ENCODE results near the gene METTL22. TPM values are rescaled to one million over a fixed set of nuclear protein-coding genes. Genes with fewer than 3 reads are reported as not detected.

METTL22 gene
- polyA plus RNA-seq, 1 of the 3 experiments (the other 2 are of a cell fraction), result 38.3 TPM

- Histone ChIP-seq H3K79me2 (ENCODE audit: insufficient read depth) (no peaks in the 10 kb centered on the region), H3K27me3 (ENCODE audit: insufficient read depth) (no peaks in the 10 kb centered on the region), H3K36me3 (replicated peaks in 1 of 2; ENCODE audit: control insufficient read depth in 1 of 2, insufficient read depth in 2 of 2, low read length in 1 of 2) (no peaks in the 10 kb centered on the region), H3K4me2 (no peak overlapping the region), H3K9me2 (no peaks in the 10 kb centered on the region), H3K9ac (no peak overlapping the region), H4K20me1 (ENCODE audit: insufficient read depth) (no peaks in the 10 kb centered on the region), H2AFZ (ENCODE audit: low read depth) (no peak overlapping the region), H3K27ac (ENCODE audit: low read depth in 2 of 2, low read length in 1 of 2) (no peak overlapping the region), H3F3A (replicated peaks; ENCODE audit: insufficient read depth) (no peaks in the 10 kb centered on the region), H3K9me3 (no peaks in the 10 kb centered on the region), H3K4me1 (ENCODE audit: control insufficient read depth in 1 of 2, insufficient read depth in 2 of 2, low read depth in 1 of 2, low read length in 1 of 2) (no peaks in the 10 kb centered on the region; a peak in 1 of 4 replicates), H3K4me3 (ENCODE audit: low read depth in 2 of 2, low read length in 1 of 2) (no peak overlapping the region)
- ChIA-PET POLR2A (interaction anchor here (0.6 to 1.8 kb wide), 3 partner anchors 10 to 217 kb away, joined by 3 to 7 read pairs (median 3); no protein-coding TSS in a partner anchor), CTCF (interaction anchor here (0.8 to 15.9 kb wide), 7 partner anchors 9 to 219 kb away, joined by 3 to 175 read pairs (median 4); partner anchors contain the start of genes ABAT and LITAFD)
- no peak for DNase-seq
- TF ChIP-seq NFIC (IDR thresholded peaks at IDR 0.05; ENCODE audit: borderline replicate concordance), result no peak
- TF ChIP-seq ZBTB33 (IDR thresholded peaks at IDR 0.05; ENCODE audit: borderline replicate concordance, low read depth), result no peak
- TF ChIP-seq YY1 (IDR thresholded peaks at IDR 0.05; ENCODE audit: low read depth), result no peak
- no peak for TF ChIP-seq USF2 (IDR thresholded peaks at IDR 0.05; ENCODE audit: borderline replicate concordance, low read depth, low read length)
- TF ChIP-seq RCOR1 (IDR thresholded peaks at IDR 0.05; ENCODE audit: low read length), result no peak
- TF ChIP-seq TCF12 (IDR thresholded peaks at IDR 0.05), result no peak
- no peak for TF ChIP-seq NRF1 (IDR thresholded peaks at IDR 0.05; ENCODE audit: low read depth, low read length)
- no peak for TF ChIP-seq SIN3A (IDR thresholded peaks at IDR 0.05; ENCODE audit: borderline replicate concordance, low read depth, low read length)
- WGBS (ENCODE audit: low lambda C conversion rate), result 64% methylated on average over 9 of the region's 9 CpGs
Measured at GRCh38 chr16:8663192-8664089, 41.9 kb downstream of the METTL22 start.

GRCh38 chr16:8665529-8665928, 44.0 kb downstream of the METTL22 start:
- CTCF ChIA-PET, result interaction anchor here (1.0 to 15.9 kb wide), 7 partner anchors 9 to 427 kb away, joined by 3 to 175 read pairs (median 4); no protein-coding TSS in a partner anchor
- 52% methylated on average over 6 of the region's 6 CpGs for WGBS (ENCODE audit: low lambda C conversion rate)
- H3K27ac ChIP-seq (ENCODE audit: low read depth in 2 of 2, low read length in 1 of 2), result no peak overlapping the region

More at GRCh38 chr16:8665529-8665928, 44.0 kb downstream of the METTL22 start:
- H4K20me1 ChIP-seq (ENCODE audit: insufficient read depth), result no peaks in the 10 kb centered on the region
- no peaks in the 10 kb centered on the region for H3K27me3 ChIP-seq (ENCODE audit: insufficient read depth)
- POLR2A ChIA-PET, result no interaction called here
- no peaks in the 10 kb centered on the region for H3K9me2 ChIP-seq
- no peak overlapping the region for H3K9ac ChIP-seq
- H3K4me3 ChIP-seq (ENCODE audit: low read depth in 2 of 2, low read length in 1 of 2), result no peak overlapping the region
- H3K4me1 ChIP-seq (ENCODE audit: control insufficient read depth in 1 of 2, insufficient read depth in 2 of 2, low read depth in 1 of 2, low read length in 1 of 2), result no peaks in the 10 kb centered on the region; a peak in 1 of 4 replicates
- no peaks in the 10 kb centered on the region for H3F3A ChIP-seq (replicated peaks; ENCODE audit: insufficient read depth)
- no peak overlapping the region for H3K4me2 ChIP-seq
- no peaks in the 10 kb centered on the region for H3K79me2 ChIP-seq (ENCODE audit: insufficient read depth)
- no peak overlapping the region for H2AFZ ChIP-seq (ENCODE audit: low read depth)
- TF ChIP-seq CTCF (IDR thresholded peaks at IDR 0.05) (no peak), USF1 (IDR thresholded peaks at IDR 0.05; ENCODE audit: borderline replicate concordance, low read depth) (no peak)
- H3K36me3 ChIP-seq (replicated peaks in 1 of 2; ENCODE audit: control insufficient read depth in 1 of 2, insufficient read depth in 2 of 2, low read length in 1 of 2), result no peaks in the 10 kb centered on the region
- no peaks in the 10 kb centered on the region for H3K9me3 ChIP-seq
- DNase-seq, result no peak
